Activated T-helper 1 cell treated with anti-CD3 and anti-CD28 coated beads, Interleukin-2, amount 50 U/mL, for 16 hours (primary cell): ENCODE results near the gene SOS2.
"Not testable (repeated sequence)": the region's sequence is repeated elsewhere in the genome, so short reads cannot be mapped to it uniquely, and the experiment has no call there.

Source experiments
- DNase-seq, 2 donors: peaks; one replicate each; pipeline ENCODE4 v3.0.0-alpha.2; 2020; ENCODE audit warnings: low read depth in 1 of 2, low spot score in 1 of 2

The SOS2 gene

GRCh38 chr14:50086321-50086711, 145.1 kb downstream of the SOS2 start:
- DNase-seq, result no peak

- no peak for DNase-seq
Observed at GRCh38 chr14:50085570-50086320, 145.6 kb downstream of the SOS2 start.

- no peak for DNase-seq
Observed at GRCh38 chr14:50084666-50085065, 146.7 kb downstream of the SOS2 start.

GRCh38 chr14:50083467-50084337, 147.7 kb downstream of the SOS2 start:
- peak in 1 of 2 donors; percentile 47 for DNase-seq

GRCh38 chr14:50082784-50083466, 148.5 kb downstream of the SOS2 start:
- DNase-seq, result peak; percentile 50 to 76

GRCh38 chr14:50082308-50082742, 149.1 kb downstream of the SOS2 start:
- peak in 1 of 2 donors; percentile 30 for DNase-seq

- DNase-seq, result not testable (repeated sequence)
Observed at GRCh38 chr14:50079103-50079502, 152.3 kb downstream of the SOS2 start.

GRCh38 chr14:50073663-50074062, 157.7 kb downstream of the SOS2 start:
- not testable (repeated sequence) for DNase-seq

- DNase-seq, result no peak
Observed at GRCh38 chr14:50072395-50072794, 159.0 kb downstream of the SOS2 start.

GRCh38 chr14:50070840-50071548, 160.4 kb downstream of the SOS2 start:
- DNase-seq, result no peak

- DNase-seq, result no peak
Observed at GRCh38 chr14:50070230-50070629, 161.1 kb downstream of the SOS2 start.

GRCh38 chr14:50069325-50069724, 162.1 kb downstream of the SOS2 start:
- no peak for DNase-seq

- no peak for DNase-seq
Observed at GRCh38 chr14:50068496-50068895, 162.9 kb downstream of the SOS2 start.

GRCh38 chr14:50067723-50068495, 163.5 kb downstream of the SOS2 start:
- no peak for DNase-seq
